ENCODE data around the gene RNU6-9. TPM values are rescaled to one million over a fixed set of nuclear protein-coding genes. Genes with fewer than 3 reads are reported as not detected.

Gene RNU6-9
- total and polyA plus RNA-seq, 2 of the 13 experiments (the other 11 are each of a cell fraction or from before 2014, with no cell fraction given) = under 0.01 TPM; not detected in 1

GRCh38 chr19:861756-862580 lies 31.3 kb upstream of the RNU6-9 start:
- no peaks in the 10 kb centered on the region for H3K36me3 ChIP-seq (replicated peaks in 1 of 2; ENCODE audit: control insufficient read depth in 1 of 2, insufficient read depth in 2 of 2, low read length in 2 of 2)
- ATAC-seq = peak; percentile 36
- DNase-seq (ENCODE audit: low spot score) = peak; percentile 41
- no peaks in the 10 kb centered on the region for H3K79me2 ChIP-seq (ENCODE audit: insufficient read depth, low read length)
- BruUV-seq (replicated peaks) = no TSS peak
- no peak overlapping the region for H3K4me2 ChIP-seq (ENCODE audit: low read depth, low read length)
- H4K20me1 ChIP-seq (ENCODE audit: insufficient read depth, low read length) = no peaks in the 10 kb centered on the region
- ChIA-PET CTCF (ENCODE audit: low intra/inter-chr PET ratio, low total read pairs) (no interaction called here), POLR2A (interaction anchor here (0.6 to 1.0 kb wide), 2 partner anchors 14 to 376 kb away, joined by 3 to 4 read pairs; no protein-coding TSS in a partner anchor)
- peaks cover 19% of the 10 kb centered on the region for H3K4me1 ChIP-seq (ENCODE audit: insufficient read depth, low read length)
- no peak overlapping the region for H2AFZ ChIP-seq (ENCODE audit: low read length)
- no peaks in the 10 kb centered on the region for H3K27me3 ChIP-seq (ENCODE audit: control insufficient read depth in 1 of 2, insufficient read depth in 2 of 2, low read length in 2 of 2)
- no peaks in the 10 kb centered on the region for H3K9me3 ChIP-seq (ENCODE audit: low read length)
- FAIRE-seq = no peak
- no peak overlapping the region for H3K27ac ChIP-seq (ENCODE audit: extremely low read length, insufficient read depth, low read length)
- no peak overlapping the region for H3K4me3 ChIP-seq (replicated peaks in 1 of 3; ENCODE audit: insufficient read depth in 1 of 3, low read depth in 2 of 3, low read length in 3 of 3)
- 51% methylated on average over 39 of the region's 60 CpGs for WGBS (ENCODE audit: low lambda C conversion rate)
- intact Hi-C loops (cut with micrococcal nuclease; ENCODE audit: unreplicated experiment) (loop anchor here (2.0 kb wide), 1 partner anchor 55 kb away; the partner anchor contains the start of gene KISS1R), in situ Hi-C loops (cut with HindIII; ENCODE audit: extremely low pct_ligation_motif_present, low pct_unique_long_range_greater_than_20kb) (loop anchor here (5.0 to 10.0 kb wide), 2 partner anchors 55 to 123 kb away; partner anchors contain the start of genes KISS1R and WDR18)
- no peak overlapping the region for H3K9ac ChIP-seq (ENCODE audit: insufficient read depth, low read depth, low read length)
- TF ChIP-seq ZBTB38 (CRISPR knock-in tag; IDR thresholded peaks at IDR 0.05) (peak; percentile 93), ZNF607 (CRISPR knock-in tag; IDR thresholded peaks at IDR 0.05; ENCODE audit: borderline replicate concordance) (no peak), DNMT1 (CRISPR knock-in tag; IDR thresholded peaks at IDR 0.05) (no peak), AGO1 (IDR thresholded peaks at IDR 0.05; ENCODE audit: low read depth, low read length, poor library complexity, severe bottlenecking) (peak; percentile 81), AGO2 (optimal IDR thresholded peaks at IDR 0.05; ENCODE audit: low read depth, low read length) (peak; percentile 27), ZFX (CRISPR knock-in tag; IDR thresholded peaks at IDR 0.05; ENCODE audit: low read depth) (peak; percentile 22; the same call in 1 of the 2 replicates), HOXA3 (CRISPR knock-in tag; IDR thresholded peaks at IDR 0.05) (peak; percentile 75), ZHX1 (CRISPR knock-in tag; IDR thresholded peaks at IDR 0.05; ENCODE audit: low read depth) (peak; percentile 81; the same call in 1 of the 2 replicates), MATR3 (CRISPR knock-in tag; IDR thresholded peaks at IDR 0.05) (0 out of 2 replicates have a peak, but pooled peaks have one; percentile 73)
- TF ChIP-seq, protein P1, sequence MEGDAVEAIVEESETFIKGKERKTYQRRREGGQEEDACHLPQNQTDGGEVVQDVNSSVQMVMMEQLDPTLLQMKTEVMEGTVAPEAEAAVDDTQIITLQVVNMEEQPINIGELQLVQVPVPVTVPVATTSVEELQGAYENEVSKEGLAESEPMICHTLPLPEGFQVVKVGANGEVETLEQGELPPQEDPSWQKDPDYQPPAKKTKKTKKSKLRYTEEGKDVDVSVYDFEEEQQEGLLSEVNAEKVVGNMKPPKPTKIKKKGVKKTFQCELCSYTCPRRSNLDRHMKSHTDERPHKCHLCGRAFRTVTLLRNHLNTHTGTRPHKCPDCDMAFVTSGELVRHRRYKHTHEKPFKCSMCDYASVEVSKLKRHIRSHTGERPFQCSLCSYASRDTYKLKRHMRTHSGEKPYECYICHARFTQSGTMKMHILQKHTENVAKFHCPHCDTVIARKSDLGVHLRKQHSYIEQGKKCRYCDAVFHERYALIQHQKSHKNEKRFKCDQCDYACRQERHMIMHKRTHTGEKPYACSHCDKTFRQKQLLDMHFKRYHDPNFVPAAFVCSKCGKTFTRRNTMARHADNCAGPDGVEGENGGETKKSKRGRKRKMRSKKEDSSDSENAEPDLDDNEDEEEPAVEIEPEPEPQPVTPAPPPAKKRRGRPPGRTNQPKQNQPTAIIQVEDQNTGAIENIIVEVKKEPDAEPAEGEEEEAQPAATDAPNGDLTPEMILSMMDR (CRISPR knock-in tag; IDR thresholded peaks at IDR 0.05) = peak; percentile 16; the same call in 1 of the 2 replicates
- TF ChIP-seq, protein P2, sequence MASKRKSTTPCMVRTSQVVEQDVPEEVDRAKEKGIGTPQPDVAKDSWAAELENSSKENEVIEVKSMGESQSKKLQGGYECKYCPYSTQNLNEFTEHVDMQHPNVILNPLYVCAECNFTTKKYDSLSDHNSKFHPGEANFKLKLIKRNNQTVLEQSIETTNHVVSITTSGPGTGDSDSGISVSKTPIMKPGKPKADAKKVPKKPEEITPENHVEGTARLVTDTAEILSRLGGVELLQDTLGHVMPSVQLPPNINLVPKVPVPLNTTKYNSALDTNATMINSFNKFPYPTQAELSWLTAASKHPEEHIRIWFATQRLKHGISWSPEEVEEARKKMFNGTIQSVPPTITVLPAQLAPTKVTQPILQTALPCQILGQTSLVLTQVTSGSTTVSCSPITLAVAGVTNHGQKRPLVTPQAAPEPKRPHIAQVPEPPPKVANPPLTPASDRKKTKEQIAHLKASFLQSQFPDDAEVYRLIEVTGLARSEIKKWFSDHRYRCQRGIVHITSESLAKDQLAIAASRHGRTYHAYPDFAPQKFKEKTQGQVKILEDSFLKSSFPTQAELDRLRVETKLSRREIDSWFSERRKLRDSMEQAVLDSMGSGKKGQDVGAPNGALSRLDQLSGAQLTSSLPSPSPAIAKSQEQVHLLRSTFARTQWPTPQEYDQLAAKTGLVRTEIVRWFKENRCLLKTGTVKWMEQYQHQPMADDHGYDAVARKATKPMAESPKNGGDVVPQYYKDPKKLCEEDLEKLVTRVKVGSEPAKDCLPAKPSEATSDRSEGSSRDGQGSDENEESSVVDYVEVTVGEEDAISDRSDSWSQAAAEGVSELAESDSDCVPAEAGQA (IDR thresholded peaks at IDR 0.05; ENCODE audit: low read depth) = 0 out of 2 replicates have a peak, but pooled peaks have one; percentile 52
- TF ChIP-seq, protein P2 (CRISPR knock-in tag; IDR thresholded peaks at IDR 0.05; ENCODE audit: borderline replicate concordance) = no peak

Measured in HepG2 (cell line).